Measurements from ENCODE around the gene FMO5.

DNA sequence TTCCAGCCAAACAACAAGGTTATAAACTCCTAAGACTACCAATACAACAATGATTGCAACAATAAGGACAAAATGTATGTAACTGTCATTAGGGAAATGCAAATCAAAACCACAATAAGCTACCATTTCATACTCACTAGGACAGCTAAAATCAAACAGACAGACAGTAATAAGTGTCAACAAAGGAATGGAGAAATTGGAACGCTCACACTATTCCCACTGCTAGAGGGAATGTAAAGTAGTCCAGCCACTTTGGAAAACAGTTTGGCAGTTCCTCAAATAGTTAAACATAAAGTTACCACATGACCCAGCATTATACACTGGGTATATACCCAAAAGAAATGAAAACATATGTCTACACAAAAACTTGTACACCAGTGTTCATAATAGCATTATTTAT, 62.1 kb downstream of the FMO5 start:
- TF ChIP-seq TAF1 (IDR thresholded peaks at IDR 0.05; ENCODE audit: borderline replicate concordance, low read depth, low read length), result no peak
- no peak for TF ChIP-seq POLR2A (IDR thresholded peaks at IDR 0.05; ENCODE audit: low read depth, low read length)
- no peak for TF ChIP-seq KDM1A (IDR thresholded peaks at IDR 0.05; ENCODE audit: borderline replicate concordance)
- no peak for TF ChIP-seq EZH2 (IDR thresholded peaks at IDR 0.05; ENCODE audit: borderline replicate concordance, control insufficient read depth, low read depth, low read length)
- TF ChIP-seq, protein P1, sequence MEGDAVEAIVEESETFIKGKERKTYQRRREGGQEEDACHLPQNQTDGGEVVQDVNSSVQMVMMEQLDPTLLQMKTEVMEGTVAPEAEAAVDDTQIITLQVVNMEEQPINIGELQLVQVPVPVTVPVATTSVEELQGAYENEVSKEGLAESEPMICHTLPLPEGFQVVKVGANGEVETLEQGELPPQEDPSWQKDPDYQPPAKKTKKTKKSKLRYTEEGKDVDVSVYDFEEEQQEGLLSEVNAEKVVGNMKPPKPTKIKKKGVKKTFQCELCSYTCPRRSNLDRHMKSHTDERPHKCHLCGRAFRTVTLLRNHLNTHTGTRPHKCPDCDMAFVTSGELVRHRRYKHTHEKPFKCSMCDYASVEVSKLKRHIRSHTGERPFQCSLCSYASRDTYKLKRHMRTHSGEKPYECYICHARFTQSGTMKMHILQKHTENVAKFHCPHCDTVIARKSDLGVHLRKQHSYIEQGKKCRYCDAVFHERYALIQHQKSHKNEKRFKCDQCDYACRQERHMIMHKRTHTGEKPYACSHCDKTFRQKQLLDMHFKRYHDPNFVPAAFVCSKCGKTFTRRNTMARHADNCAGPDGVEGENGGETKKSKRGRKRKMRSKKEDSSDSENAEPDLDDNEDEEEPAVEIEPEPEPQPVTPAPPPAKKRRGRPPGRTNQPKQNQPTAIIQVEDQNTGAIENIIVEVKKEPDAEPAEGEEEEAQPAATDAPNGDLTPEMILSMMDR (IDR thresholded peaks at IDR 0.05 in 2 of 3, conservative IDR thresholded peaks at IDR 0.05 in 1 of 3; ENCODE audit: control insufficient read depth in 2 of 3, extremely low read depth in 1 of 3, insufficient read depth in 1 of 3, low read depth in 3 of 3, low read length in 3 of 3), result no peak
- no peak for TF ChIP-seq TCF3 (IDR thresholded peaks at IDR 0.05; ENCODE audit: borderline replicate concordance, insufficient read depth, low read depth, low read length)
- TF ChIP-seq RELA (IDR thresholded peaks at IDR 0.05; ENCODE audit: borderline replicate concordance, partially characterized antibody), result no peak
- TF ChIP-seq ESRRA (IDR thresholded peaks at IDR 0.05; ENCODE audit: low read length), result no peak
- TF ChIP-seq, protein P2, sequence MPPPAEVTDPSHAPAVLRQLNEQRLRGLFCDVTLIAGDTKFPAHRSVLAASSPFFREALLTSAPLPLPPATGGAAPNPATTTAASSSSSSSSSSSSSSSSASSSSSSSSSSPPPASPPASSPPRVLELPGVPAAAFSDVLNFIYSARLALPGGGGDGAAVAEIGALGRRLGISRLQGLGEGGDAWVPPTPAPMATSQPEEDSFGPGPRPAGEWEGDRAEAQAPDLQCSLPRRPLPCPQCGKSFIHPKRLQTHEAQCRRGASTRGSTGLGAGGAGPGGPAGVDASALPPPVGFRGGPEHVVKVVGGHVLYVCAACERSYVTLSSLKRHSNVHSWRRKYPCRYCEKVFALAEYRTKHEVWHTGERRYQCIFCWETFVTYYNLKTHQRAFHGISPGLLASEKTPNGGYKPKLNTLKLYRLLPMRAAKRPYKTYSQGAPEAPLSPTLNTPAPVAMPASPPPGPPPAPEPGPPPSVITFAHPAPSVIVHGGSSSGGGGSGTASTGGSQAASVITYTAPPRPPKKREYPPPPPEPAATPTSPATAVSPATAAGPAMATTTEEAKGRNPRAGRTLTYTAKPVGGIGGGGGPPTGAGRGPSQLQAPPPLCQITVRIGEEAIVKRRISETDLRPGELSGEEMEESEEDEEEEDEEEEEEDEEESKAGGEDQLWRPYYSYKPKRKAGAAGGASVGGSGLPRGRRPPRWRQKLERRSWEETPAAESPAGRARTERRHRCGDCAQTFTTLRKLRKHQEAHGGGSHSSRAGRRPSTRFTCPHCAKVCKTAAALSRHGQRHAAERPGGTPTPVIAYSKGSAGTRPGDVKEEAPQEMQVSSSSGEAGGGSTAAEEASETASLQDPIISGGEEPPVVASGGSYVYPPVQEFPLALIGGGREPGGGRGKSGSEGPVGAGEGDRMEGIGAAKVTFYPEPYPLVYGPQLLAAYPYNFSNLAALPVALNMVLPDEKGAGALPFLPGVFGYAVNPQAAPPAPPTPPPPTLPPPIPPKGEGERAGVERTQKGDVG (CRISPR knock-in tag; IDR thresholded peaks at IDR 0.05), result no peak
- no peak for TF ChIP-seq FOS (IDR thresholded peaks at IDR 0.05; ENCODE audit: borderline replicate concordance, extremely low read depth, insufficient read length)
- no peak for TF ChIP-seq STAT3 (IDR thresholded peaks at IDR 0.05; ENCODE audit: low read depth, low read length)
- TF ChIP-seq POU2F2 (IDR thresholded peaks at IDR 0.05; ENCODE audit: borderline replicate concordance, low read depth, low read length), result no peak
- no peak for TF ChIP-seq CBX5 (IDR thresholded peaks at IDR 0.05; ENCODE audit: low read depth)

All from GM12878 (cell line).